ENCODE data around the gene PPP1R9B. TPM values are rescaled to one million over a fixed set of nuclear protein-coding genes. Genes with fewer than 3 reads are reported as not detected.

PPP1R9B gene
- total and polyA plus RNA-seq, 2 of the 8 experiments (the other 6 are each of a cell fraction or from before 2014, with no cell fraction given): 5.2 to 13.1 TPM

GRCh38 chr17:50165466-50165865, 15.0 kb upstream of the PPP1R9B start:
- Histone ChIP-seq H3K56ac (replicated peaks; ENCODE audit: insufficient read length, low read depth, low read length) (no peak overlapping the region), H3K36me3 (ENCODE audit: control insufficient read depth in 2 of 4, insufficient read depth in 4 of 4, low read length in 3 of 4) (no peaks in the 10 kb centered on the region), H3K4ac (replicated peaks; ENCODE audit: insufficient read length, low read depth, low read length) (no peak overlapping the region), H3K23me2 (ENCODE audit: low read depth, low read length) (peaks cover 12% of the 10 kb centered on the region), H2BK5ac (ENCODE audit: low read depth, low read length) (no peak overlapping the region), H3K79me1 (ENCODE audit: low read depth, low read length) (no peaks in the 10 kb centered on the region), H3K4me3 (ENCODE audit: extremely low read depth in 1 of 4, insufficient read depth in 2 of 4, low read depth in 3 of 4, low read length in 4 of 4) (no peak overlapping the region), H3K27me3 (replicated peaks in 1 of 4; ENCODE audit: control insufficient read depth in 3 of 4, extremely low read depth in 1 of 4, insufficient read depth in 3 of 4, low read length in 3 of 4) (peaks cover 0 to 6% (median 0%) of the 10 kb centered on the region in 4 experiments; a peak in 2 of 7 replicates), H3K9me3 (ENCODE audit: insufficient read depth in 2 of 2, low read depth in 1 of 2, low read length in 1 of 2) (no peaks in the 10 kb centered on the region), H3K4me1 (replicated peaks in 1 of 4; ENCODE audit: control insufficient read depth in 3 of 4, insufficient read depth in 4 of 4, low read length in 3 of 4) (peaks cover 0 to 14% (median 12%) of the 10 kb centered on the region in 4 experiments; a peak in 5 of 7 replicates), H2BK120ac (replicated peaks; ENCODE audit: low read depth, low read length) (no peak overlapping the region), H4K91ac (replicated peaks; ENCODE audit: insufficient read length, low read length) (no peak overlapping the region), H4K8ac (ENCODE audit: extremely low read depth, insufficient read depth, low read length) (0 out of 2 replicates have a peak overlapping the region, but pooled peaks have one; percentile 51), H2AK5ac (ENCODE audit: low read depth, low read length) (no peak overlapping the region), H3K9ac (replicated peaks in 1 of 4; ENCODE audit: extremely low read depth in 1 of 4, low read depth in 3 of 4, low read length in 3 of 4) (no peak overlapping the region), H2BK20ac (ENCODE audit: low read length) (no peak overlapping the region), H4K20me1 (replicated peaks in 1 of 2; ENCODE audit: control insufficient read depth in 1 of 2, insufficient read depth in 2 of 2, low read length in 2 of 2) (no peaks in the 10 kb centered on the region), H4K5ac (ENCODE audit: insufficient read length, low read depth, low read length) (no peak overlapping the region), H2BK12ac (ENCODE audit: low read depth, low read length) (no peak overlapping the region), H2BK15ac (ENCODE audit: low read length) (peak overlapping the region; percentile 2; the same call in 1 of the 2 replicates), H3K18ac (ENCODE audit: extremely low read depth, low read length) (no peak overlapping the region), H3K23ac (ENCODE audit: insufficient read length) (no peak overlapping the region), H3K14ac (ENCODE audit: insufficient read length) (no peak overlapping the region), H3K27ac (ENCODE audit: low read depth, low read length) (no peak overlapping the region), H2AFZ (ENCODE audit: low read length) (no peak overlapping the region), H3K4me2 (ENCODE audit: insufficient read depth in 1 of 2, low read depth in 2 of 2, low read length in 2 of 2) (no peak overlapping the region), H3K79me2 (ENCODE audit: control insufficient read depth in 1 of 2, insufficient read depth in 2 of 2, low read length in 2 of 2) (no peaks in the 10 kb centered on the region)
- FAIRE-seq (no peak), DNase-seq (ENCODE audit: low read depth in 1 of 2, low spot score in 2 of 2) (no peak)
- TF ChIP-seq SP4 (IDR thresholded peaks at IDR 0.05; ENCODE audit: low read length) (no peak), ZNF274 (IDR thresholded peaks at IDR 0.05; ENCODE audit: borderline replicate concordance, extremely low read depth, low read length) (no peak), TEAD4 (IDR thresholded peaks at IDR 0.05; ENCODE audit: low read depth, low read length) (no peak), SP1 (IDR thresholded peaks at IDR 0.05; ENCODE audit: low read depth, low read length) (no peak), POLR2A (IDR thresholded peaks at IDR 0.05; ENCODE audit: control extremely low read depth in 1 of 2, low read depth in 2 of 2, low read length in 2 of 2) (no peak), EZH2 (IDR thresholded peaks at IDR 0.05; ENCODE audit: low read depth, low read length, severe bottlenecking) (no peak), SAP30 (IDR thresholded peaks at IDR 0.05; ENCODE audit: insufficient read depth, insufficient replicate concordance, low read length) (no peak), JUN (IDR thresholded peaks at IDR 0.05; ENCODE audit: low read depth, low read length) (no peak), RAD21 (IDR thresholded peaks at IDR 0.05 in 1 of 2, conservative IDR thresholded peaks at IDR 0.05 in 1 of 2; ENCODE audit: low read depth in 2 of 2, low read length in 2 of 2) (no peak)
- POLR2A ChIA-PET (ENCODE audit: partially characterized antibody): interaction anchor here (0.7 to 1.5 kb wide), 3 partner anchors 40 to 138 kb away, joined by 3 to 4 read pairs (median 3); no protein-coding TSS in a partner anchor
- WGBS, 2 experiments (ENCODE audit: extremely low coverage in 1 of 2, insufficient coverage in 1 of 2, insufficient read length in 1 of 2, insufficient replicate concordance in 2 of 2, low coverage in 1 of 2, low lambda C conversion rate in 2 of 2, missing lambda C conversion rate in 1 of 2): 93% methylated on average over 3 of the region's 3 CpGs; no CpG with 5 or more reads in 1 of the 2 experiments
- CTCF ChIA-PET (ENCODE audit: partially characterized antibody): interaction anchor here (0.6 to 17.0 kb wide), 27 partner anchors 8 to 335 kb away, joined by 3 to 299 read pairs (median 5); partner anchors contain the start of gene COL1A1
